Adrenal gland (tissue), 5 donors: ENCODE data around the gene DENND5A.

Source experiments
- CTCF ChIP-seq, 6 experiments: fragments of 450-650 bp in 4 of 6; fragments of 200-600 bp in 2 of 6; sonication (generic) in 1 of 6; IDR thresholded peaks; 1 replicate in 5 of 6; 2 replicates in 1 of 6; pipeline versions ENCODE4 v1.5.1 to v1.8.0; 2016 to 2021; ENCODE audit warnings: antibody characterized with exemption in 6 of 6, mild to moderate bottlenecking in 2 of 6, moderate library complexity in 1 of 6
- POLR2A ChIP-seq, 2 donors: fragments of 450-650 bp; IDR thresholded peaks; one replicate each; pipeline ENCODE4 v1.6.1; 2017; ENCODE audit warnings: antibody characterized with exemption in 2 of 2, mild to moderate bottlenecking in 2 of 2, moderate library complexity in 1 of 2
- donor health status: DM: no; HTN: no; CAD: no.

GRCh38 chr11:9285850-9286587 is 20.9 kb upstream of the DENND5A start:
- no peak for TF ChIP-seq POLR2A (IDR thresholded peaks at IDR 0.05)
- TF ChIP-seq CTCF (IDR thresholded peaks at IDR 0.05): no peak
